Measurements from ENCODE around the gene PCDHB7.
"Not testable (repeated sequence)": the region's sequence is repeated elsewhere in the genome, so short reads cannot be mapped to it uniquely, and the experiment has no call there.

Gene PCDHB7

GRCh38 chr5:141224844-141225243 lies 52.4 kb downstream of the PCDHB7 start:
- DNase-seq = not testable (repeated sequence)

DNA sequence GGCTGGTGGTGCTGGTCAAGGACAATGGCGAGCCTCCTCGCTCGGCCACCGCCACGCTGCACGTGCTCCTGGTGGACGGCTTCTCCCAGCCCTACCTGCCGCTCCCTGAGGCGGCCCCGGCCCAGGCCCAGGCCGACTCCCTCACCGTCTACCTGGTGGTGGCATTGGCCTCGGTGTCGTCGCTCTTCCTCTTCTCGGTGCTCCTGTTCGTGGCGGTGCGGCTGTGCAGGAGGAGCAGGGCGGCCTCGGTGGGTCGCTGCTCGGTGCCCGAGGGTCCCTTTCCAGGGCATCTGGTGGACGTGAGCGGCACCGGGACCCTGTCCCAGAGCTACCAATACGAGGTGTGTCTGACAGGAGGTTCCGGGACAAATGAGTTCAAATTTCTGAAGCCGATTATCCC lies 53.0 kb downstream of the PCDHB7 start:
- not testable (repeated sequence) for DNase-seq

All from C1 segment of cervical spinal cord (tissue), 14 donors.